ENCODE measurements around the gene FSTL4. TPM values are rescaled to one million over a fixed set of nuclear protein-coding genes. Genes with fewer than 3 reads are reported as not detected.

The FSTL4 gene
- total and polyA plus RNA-seq, 2 experiments from 2014 or later, result 1.4 to 2.8 TPM

DNA sequence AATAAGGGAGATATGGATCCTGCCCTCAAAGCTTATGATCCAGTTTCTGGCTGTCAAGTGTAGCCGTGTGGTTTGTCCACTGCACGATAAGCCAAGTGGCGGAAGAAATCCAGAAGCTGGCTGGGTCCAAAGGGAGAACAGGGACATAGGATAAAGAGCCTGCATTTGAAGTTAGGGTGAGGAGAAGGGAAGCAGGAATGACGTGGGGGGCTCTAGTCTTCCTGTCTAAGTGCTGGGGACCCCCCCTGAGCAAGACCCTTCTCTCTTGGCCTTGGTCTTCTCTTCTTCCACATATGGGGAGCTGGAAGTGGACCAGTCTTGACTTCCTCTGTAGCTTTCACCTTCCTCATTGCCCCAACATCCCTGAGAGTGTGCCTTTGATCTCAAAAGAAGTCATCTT, 186.6 kb downstream of the FSTL4 start:
- no peak overlapping the region for H3K4me3 Mint-ChIP-seq

DNA sequence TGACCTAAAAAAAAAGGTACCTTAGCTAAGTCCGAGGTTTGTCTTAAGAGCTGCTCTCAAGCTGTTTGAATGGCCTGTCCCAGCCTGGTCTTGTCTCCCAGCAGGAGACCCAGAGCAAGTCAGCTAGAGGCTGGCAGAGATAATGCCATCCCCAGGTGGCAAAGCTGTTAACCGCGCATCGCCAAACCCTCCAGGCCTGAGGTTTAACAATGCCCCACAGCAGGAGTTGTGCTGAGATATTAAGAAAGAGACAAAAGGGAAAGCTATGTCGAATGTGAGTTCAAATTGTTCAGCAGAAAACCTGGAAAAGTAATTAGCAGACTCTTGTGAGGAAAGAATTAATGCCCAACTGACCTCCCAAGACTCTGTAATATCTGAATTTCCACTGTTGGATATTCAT, 187.1 kb downstream of the FSTL4 start:
- Histone ChIP-seq H3K79me2 (replicated peaks; ENCODE audit: insufficient read depth) (no peaks in the 10 kb centered on the region), H3K36me3 (ENCODE audit: insufficient read depth) (no peaks in the 10 kb centered on the region), H3K9me2 (ENCODE audit: insufficient read depth) (0 out of 2 replicates have a peak, but pooled peaks cover 4% of the 10 kb centered on the region), H3K27ac (ENCODE audit: low read depth) (no peak overlapping the region), H2AFZ (no peak overlapping the region), H3F3A (replicated peaks; ENCODE audit: low read depth) (no peaks in the 10 kb centered on the region), H3K4me1 (ENCODE audit: insufficient read depth) (peaks cover 22% of the 10 kb centered on the region), H4K20me1 (replicated peaks; ENCODE audit: insufficient read depth) (no peaks in the 10 kb centered on the region), H3K27me3 (ENCODE audit: insufficient read depth) (peaks cover 13% of the 10 kb centered on the region), H3K4me2 (peak overlapping the region; percentile 14; the same call in 1 of the 2 replicates), H3K4me3 (no peak overlapping the region)
- Mint-ChIP-seq H3K4me1 (peaks cover 42% of the 10 kb centered on the region), H3K27me3 (ENCODE audit: insufficient read depth, low read depth, poor library complexity) (peaks cover 22% of the 10 kb centered on the region), H3K27ac (no peak overlapping the region), H3K4me3 (no peak overlapping the region), H3K9me3 (no peaks in the 10 kb centered on the region; the same call in 2 of the 3 replicates), H3K36me3 (ENCODE audit: low read depth) (no peaks in the 10 kb centered on the region)
- TF ChIP-seq, protein P1, sequence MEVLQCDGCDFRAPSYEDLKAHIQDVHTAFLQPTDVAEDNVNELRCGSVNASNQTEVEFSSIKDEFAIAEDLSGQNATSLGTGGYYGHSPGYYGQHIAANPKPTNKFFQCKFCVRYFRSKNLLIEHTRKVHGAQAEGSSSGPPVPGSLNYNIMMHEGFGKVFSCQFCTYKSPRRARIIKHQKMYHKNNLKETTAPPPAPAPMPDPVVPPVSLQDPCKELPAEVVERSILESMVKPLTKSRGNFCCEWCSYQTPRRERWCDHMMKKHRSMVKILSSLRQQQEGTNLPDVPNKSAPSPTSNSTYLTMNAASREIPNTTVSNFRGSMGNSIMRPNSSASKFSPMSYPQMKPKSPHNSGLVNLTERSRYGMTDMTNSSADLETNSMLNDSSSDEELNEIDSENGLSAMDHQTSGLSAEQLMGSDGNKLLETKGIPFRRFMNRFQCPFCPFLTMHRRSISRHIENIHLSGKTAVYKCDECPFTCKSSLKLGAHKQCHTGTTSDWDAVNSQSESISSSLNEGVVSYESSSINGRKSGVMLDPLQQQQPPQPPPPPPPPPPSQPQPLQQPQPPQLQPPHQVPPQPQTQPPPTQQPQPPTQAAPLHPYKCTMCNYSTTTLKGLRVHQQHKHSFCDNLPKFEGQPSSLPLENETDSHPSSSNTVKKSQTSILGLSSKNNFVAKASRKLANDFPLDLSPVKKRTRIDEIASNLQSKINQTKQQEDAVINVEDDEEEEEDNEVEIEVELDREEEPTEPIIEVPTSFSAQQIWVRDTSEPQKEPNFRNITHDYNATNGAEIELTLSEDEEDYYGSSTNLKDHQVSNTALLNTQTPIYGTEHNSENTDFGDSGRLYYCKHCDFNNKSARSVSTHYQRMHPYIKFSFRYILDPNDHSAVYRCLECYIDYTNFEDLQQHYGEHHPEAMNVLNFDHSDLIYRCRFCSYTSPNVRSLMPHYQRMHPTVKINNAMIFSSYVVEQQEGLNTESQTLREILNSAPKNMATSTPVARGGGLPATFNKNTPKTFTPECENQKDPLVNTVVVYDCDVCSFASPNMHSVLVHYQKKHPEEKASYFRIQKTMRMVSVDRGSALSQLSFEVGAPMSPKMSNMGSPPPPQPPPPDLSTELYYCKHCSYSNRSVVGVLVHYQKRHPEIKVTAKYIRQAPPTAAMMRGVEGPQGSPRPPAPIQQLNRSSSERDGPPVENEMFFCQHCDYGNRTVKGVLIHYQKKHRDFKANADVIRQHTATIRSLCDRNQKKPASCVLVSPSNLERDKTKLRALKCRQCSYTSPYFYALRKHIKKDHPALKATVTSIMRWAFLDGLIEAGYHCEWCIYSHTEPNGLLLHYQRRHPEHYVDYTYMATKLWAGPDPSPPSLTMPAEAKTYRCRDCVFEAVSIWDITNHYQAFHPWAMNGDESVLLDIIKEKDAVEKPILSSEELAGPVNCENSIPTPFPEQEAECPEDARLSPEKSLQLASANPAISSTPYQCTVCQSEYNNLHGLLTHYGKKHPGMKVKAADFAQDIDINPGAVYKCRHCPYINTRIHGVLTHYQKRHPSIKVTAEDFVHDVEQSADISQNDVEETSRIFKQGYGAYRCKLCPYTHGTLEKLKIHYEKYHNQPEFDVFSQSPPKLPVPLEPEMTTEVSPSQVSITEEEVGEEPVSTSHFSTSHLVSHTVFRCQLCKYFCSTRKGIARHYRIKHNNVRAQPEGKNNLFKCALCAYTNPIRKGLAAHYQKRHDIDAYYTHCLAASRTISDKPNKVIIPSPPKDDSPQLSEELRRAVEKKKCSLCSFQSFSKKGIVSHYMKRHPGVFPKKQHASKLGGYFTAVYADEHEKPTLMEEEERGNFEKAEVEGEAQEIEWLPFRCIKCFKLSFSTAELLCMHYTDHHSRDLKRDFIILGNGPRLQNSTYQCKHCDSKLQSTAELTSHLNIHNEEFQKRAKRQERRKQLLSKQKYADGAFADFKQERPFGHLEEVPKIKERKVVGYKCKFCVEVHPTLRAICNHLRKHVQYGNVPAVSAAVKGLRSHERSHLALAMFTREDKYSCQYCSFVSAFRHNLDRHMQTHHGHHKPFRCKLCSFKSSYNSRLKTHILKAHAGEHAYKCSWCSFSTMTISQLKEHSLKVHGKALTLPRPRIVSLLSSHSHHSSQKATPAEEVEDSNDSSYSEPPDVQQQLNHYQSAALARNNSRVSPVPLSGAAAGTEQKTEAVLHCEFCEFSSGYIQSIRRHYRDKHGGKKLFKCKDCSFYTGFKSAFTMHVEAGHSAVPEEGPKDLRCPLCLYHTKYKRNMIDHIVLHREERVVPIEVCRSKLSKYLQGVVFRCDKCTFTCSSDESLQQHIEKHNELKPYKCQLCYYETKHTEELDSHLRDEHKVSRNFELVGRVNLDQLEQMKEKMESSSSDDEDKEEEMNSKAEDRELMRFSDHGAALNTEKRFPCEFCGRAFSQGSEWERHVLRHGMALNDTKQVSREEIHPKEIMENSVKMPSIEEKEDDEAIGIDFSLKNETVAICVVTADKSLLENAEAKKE (CRISPR knock-in tag; IDR thresholded peaks at IDR 0.05), result peak; percentile 62
- TF ChIP-seq, protein P2, sequence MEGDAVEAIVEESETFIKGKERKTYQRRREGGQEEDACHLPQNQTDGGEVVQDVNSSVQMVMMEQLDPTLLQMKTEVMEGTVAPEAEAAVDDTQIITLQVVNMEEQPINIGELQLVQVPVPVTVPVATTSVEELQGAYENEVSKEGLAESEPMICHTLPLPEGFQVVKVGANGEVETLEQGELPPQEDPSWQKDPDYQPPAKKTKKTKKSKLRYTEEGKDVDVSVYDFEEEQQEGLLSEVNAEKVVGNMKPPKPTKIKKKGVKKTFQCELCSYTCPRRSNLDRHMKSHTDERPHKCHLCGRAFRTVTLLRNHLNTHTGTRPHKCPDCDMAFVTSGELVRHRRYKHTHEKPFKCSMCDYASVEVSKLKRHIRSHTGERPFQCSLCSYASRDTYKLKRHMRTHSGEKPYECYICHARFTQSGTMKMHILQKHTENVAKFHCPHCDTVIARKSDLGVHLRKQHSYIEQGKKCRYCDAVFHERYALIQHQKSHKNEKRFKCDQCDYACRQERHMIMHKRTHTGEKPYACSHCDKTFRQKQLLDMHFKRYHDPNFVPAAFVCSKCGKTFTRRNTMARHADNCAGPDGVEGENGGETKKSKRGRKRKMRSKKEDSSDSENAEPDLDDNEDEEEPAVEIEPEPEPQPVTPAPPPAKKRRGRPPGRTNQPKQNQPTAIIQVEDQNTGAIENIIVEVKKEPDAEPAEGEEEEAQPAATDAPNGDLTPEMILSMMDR (conservative IDR thresholded peaks at IDR 0.05; ENCODE audit: low read depth in 2 of 2), result no peak
- peak; percentile 46 for ATAC-seq
- no peak for DNase-seq (ENCODE audit: low spot score)

More for the DNA sequence above, 186.6 kb downstream of the FSTL4 start:
- H3K27me3 Mint-ChIP-seq (ENCODE audit: insufficient read depth, low read depth, poor library complexity), result peaks cover 22% of the 10 kb centered on the region
- 0 out of 2 replicates have a peak, but pooled peaks cover 4% of the 10 kb centered on the region for H3K9me2 ChIP-seq (ENCODE audit: insufficient read depth)
- H4K20me1 ChIP-seq (replicated peaks; ENCODE audit: insufficient read depth), result no peaks in the 10 kb centered on the region
- H3K4me2 ChIP-seq, result no peak overlapping the region
- H3K4me1 Mint-ChIP-seq, result peaks cover 42% of the 10 kb centered on the region
- no peak for ATAC-seq
- DNase-seq (ENCODE audit: low spot score), result no peak
- no peaks in the 10 kb centered on the region for H3K79me2 ChIP-seq (replicated peaks; ENCODE audit: insufficient read depth)
- H3K4me1 ChIP-seq (ENCODE audit: insufficient read depth), result peaks cover 22% of the 10 kb centered on the region
- no peaks in the 10 kb centered on the region for H3K36me3 ChIP-seq (ENCODE audit: insufficient read depth)
- H2AFZ ChIP-seq, result no peak overlapping the region
- no peak overlapping the region for H3K27ac ChIP-seq (ENCODE audit: low read depth)
- H3F3A ChIP-seq (replicated peaks; ENCODE audit: low read depth), result no peaks in the 10 kb centered on the region
- no peak overlapping the region for H3K27ac Mint-ChIP-seq
- no peak for TF ChIP-seq JUNB (IDR thresholded peaks at IDR 0.05; ENCODE audit: unreplicated experiment)
- TF ChIP-seq EZH2 (IDR thresholded peaks at IDR 0.05; ENCODE audit: low read depth, unreplicated experiment), result no peak
- no peaks in the 10 kb centered on the region for H3K36me3 Mint-ChIP-seq (ENCODE audit: low read depth)
- no peaks in the 10 kb centered on the region; the same call in 2 of the 3 replicates for H3K9me3 Mint-ChIP-seq
- no peak overlapping the region for H3K4me3 ChIP-seq
- H3K27me3 ChIP-seq (ENCODE audit: insufficient read depth), result peaks cover 13% of the 10 kb centered on the region
